Measurements from ENCODE around the gene BRPF1.

Gene BRPF1

GRCh38 chr3:9731206-9732079 lies at the start of gene BRPF1:
BRPF1 (plus strand) TSS chr3:9731735; CDS start chr3:9734141, 2,406 bp downstream.
- in situ Hi-C loops (cut with MboI; ENCODE audit: low pct_unique_long_range_greater_than_20kb, low sequenced_read_pairs, unreplicated experiment) = no loop called here
- peak; percentile 21 for TF ChIP-seq CTCF (IDR thresholded peaks at IDR 0.05; ENCODE audit: extremely low read depth, insufficient read depth, missing control alignments)
- peak; percentile 100 for DNase-seq (ENCODE audit: low spot score)

DNA sequence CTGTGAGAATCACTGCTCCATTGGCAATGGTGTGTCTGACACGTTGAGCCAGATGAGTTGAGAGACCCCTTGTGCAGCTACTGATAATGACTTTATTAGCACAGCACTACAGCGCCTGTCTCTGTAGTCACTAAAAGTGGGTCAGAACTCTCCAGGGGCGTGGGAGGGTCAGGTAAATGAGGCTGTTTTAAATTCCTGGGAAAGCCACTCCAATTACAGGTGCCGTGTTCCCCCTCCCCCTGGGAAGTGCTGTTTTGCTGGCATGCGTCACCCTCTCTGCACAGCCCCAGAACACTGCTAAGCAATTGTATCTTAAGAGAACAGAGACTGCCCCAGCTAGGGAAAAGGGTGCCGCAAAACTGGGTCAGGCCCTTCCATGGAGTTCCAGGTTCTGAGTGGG lies 49.4 kb upstream of the BRPF1 start:
- in situ Hi-C loops (cut with MboI; ENCODE audit: low pct_unique_long_range_greater_than_20kb, low sequenced_read_pairs, unreplicated experiment) = no loop called here
- DNase-seq (ENCODE audit: low spot score) = no peak
- TF ChIP-seq CTCF (IDR thresholded peaks at IDR 0.05; ENCODE audit: extremely low read depth, insufficient read depth, missing control alignments) = no peak

DNA sequence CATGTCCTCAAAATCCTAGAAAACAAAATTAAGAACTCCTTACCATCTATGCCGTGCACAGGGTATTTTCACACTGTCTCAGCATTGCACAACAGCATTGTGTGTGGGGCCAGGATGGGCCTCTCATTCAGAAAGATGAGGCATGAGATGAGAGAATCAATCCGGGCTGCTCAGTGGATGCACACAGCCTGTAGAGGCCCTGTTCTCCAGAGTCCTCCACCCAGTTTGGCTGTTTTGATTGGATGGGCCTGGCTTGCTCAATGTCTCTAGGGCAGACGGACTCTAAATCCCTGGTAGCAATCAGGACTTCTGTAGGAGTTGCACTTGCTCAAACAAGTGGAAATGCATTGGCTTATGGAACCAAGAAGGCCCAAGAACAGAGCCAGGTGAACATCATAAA lies 48.1 kb upstream of the BRPF1 start:
- DNase-seq (ENCODE audit: low spot score) = no peak
- no peak for TF ChIP-seq CTCF (IDR thresholded peaks at IDR 0.05; ENCODE audit: extremely low read depth, insufficient read depth, missing control alignments)
- in situ Hi-C loops (cut with MboI; ENCODE audit: low pct_unique_long_range_greater_than_20kb, low sequenced_read_pairs, unreplicated experiment) = no loop called here

- no peak for DNase-seq (ENCODE audit: low spot score)
- in situ Hi-C loops (cut with MboI; ENCODE audit: low pct_unique_long_range_greater_than_20kb, low sequenced_read_pairs, unreplicated experiment) = no loop called here
- no peak for TF ChIP-seq CTCF (IDR thresholded peaks at IDR 0.05; ENCODE audit: extremely low read depth, insufficient read depth, missing control alignments)
Observed at GRCh38 chr3:9685216-9686049, 46.1 kb upstream of the BRPF1 start.

DNA sequence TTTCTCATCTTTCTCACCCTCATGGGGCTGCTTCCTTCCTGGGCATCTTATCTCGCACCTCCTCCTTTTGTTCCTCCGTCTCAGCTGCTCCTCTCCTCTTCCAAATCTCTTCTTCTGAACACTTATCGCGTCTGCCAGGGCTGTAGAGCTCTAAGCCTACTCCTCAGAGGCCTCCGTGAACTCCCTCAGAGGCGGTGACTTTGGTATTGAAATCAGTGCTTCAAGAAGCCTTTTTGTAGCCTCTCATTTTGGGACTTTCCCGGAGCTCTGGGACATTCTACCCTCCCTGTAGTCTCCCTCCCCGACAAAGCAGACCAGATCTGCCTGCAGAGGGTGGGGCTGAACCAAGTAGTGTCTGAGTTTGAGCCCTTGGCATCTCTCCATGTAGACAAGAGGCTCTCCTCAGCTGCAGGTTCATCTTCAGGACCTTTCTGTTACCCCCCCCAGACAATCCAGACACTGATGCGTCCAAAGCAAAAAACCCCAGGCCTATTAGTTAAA lies 45.4 kb upstream of the BRPF1 start:
- in situ Hi-C loops (cut with MboI; ENCODE audit: low pct_unique_long_range_greater_than_20kb, low sequenced_read_pairs, unreplicated experiment) = no loop called here
- no peak for DNase-seq (ENCODE audit: low spot score)
- no peak for TF ChIP-seq CTCF (IDR thresholded peaks at IDR 0.05; ENCODE audit: extremely low read depth, insufficient read depth, missing control alignments)

DNA sequence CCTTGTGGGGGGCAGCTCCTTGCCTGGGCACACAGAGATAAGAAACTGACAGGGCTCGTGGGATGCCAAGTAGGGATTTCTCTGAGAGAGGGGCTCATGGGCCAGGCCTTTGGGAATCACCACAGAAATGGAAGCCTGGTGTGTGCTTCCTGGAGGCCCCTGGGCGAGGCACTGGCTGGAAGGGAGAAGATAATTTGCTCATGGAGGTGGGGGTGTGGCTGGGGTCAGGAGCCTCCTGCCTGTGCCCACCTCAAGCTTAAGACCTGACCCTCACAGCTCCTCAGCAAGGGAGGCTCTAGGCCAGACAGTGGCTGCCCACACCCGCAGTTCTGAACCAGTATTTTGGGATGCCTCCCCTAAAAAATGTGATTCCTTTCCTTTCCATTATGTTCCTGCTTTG lies 44.8 kb upstream of the BRPF1 start:
- DNase-seq (ENCODE audit: low spot score) = no peak
- in situ Hi-C loops (cut with MboI; ENCODE audit: low pct_unique_long_range_greater_than_20kb, low sequenced_read_pairs, unreplicated experiment) = no loop called here
- no peak for TF ChIP-seq CTCF (IDR thresholded peaks at IDR 0.05; ENCODE audit: extremely low read depth, insufficient read depth, missing control alignments)
